PC-9 (cell line): ENCODE measurements around the gene SLC51A.

Experiments
- EZH2 ChIP-seq: fragments of 200-600 bp; sonication (generic); IDR thresholded peaks from 2 replicates; pipeline ENCODE4 v1.8.0; 2017; ENCODE audit warnings: antibody characterized with exemption, low read depth
- TF ChIP-seq, protein P1 (sequence below): fragments of 200-600 bp; sonication (generic); conservative IDR thresholded peaks from 2 replicates; pipeline ENCODE4 v1.6.1; 2017; ENCODE audit warnings: mixed run types, antibody characterized with exemption, mild to moderate bottlenecking, moderate library complexity

DNA sequence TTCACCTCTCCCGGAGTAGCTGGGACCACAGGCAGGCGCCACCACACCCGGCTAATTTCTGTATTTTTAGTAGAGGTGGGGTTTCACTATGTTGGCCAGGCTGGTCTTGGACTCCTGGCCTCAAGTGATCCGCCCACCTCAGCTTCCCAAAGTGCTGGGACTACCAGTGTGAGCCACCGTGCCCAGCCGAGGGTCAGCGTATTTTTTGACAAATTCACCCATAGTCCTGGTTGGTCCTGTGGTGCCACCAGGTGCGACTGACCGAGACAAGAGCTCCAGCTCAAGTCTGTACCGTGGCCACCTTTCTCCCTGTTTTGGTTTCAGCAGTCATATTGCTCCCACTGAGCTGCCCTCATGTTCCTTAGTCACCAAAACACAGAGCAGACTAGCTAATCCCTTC, 8.8 kb downstream of the SLC51A start:
- TF ChIP-seq, protein P1, sequence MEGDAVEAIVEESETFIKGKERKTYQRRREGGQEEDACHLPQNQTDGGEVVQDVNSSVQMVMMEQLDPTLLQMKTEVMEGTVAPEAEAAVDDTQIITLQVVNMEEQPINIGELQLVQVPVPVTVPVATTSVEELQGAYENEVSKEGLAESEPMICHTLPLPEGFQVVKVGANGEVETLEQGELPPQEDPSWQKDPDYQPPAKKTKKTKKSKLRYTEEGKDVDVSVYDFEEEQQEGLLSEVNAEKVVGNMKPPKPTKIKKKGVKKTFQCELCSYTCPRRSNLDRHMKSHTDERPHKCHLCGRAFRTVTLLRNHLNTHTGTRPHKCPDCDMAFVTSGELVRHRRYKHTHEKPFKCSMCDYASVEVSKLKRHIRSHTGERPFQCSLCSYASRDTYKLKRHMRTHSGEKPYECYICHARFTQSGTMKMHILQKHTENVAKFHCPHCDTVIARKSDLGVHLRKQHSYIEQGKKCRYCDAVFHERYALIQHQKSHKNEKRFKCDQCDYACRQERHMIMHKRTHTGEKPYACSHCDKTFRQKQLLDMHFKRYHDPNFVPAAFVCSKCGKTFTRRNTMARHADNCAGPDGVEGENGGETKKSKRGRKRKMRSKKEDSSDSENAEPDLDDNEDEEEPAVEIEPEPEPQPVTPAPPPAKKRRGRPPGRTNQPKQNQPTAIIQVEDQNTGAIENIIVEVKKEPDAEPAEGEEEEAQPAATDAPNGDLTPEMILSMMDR, result no peak
- no peak for TF ChIP-seq EZH2
